Measurements from ENCODE around the gene TRIM66. TPM values are rescaled to one million over a fixed set of nuclear protein-coding genes. Genes with fewer than 3 reads are reported as not detected.

The TRIM66 gene
- total and polyA plus RNA-seq, 4 donors = 1.6 to 14.3 (median 2.5) TPM

DNA sequence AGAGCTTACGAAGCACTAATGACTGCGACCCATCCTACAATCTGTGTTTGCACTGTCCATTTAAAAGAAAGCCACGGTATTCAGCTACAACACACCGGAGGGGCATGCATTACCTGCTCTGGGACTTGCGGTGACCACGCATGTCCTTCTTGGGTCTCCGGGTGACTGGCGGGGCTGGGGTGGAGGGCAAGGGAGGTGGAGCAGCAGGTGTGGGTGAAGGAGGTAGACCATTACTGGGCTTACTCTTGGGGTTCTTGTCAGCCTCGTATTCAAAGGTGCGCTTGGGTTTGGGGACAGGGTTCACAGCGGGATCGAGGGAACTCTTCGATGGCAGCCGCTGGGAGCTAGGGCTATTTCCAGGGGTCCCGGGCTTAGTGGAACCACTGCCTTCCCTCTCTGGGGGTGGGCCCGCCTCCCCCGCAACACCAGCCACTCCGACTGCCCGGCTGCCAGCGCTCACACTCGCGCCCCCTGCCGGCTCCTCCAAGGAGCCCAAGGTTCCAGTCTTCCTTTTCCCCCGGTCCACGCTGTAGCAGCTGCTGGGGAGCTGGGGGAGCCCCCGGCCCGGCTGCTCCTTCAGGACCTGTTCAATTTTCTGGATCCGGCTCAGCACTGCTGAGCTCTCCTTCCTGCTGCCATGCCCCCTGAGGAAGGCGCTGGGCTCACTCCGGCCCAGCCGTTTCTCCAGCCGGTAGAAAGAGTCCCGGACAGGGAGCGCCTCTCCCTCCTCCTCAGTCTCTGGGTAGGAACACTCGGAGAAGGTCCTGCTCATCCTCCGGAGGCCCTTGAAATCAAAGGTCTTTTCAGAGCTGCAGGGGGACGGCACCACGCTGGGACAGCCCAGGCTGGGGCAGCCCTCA lies 47.6 kb upstream of the TRIM66 start:
- no peak for TF ChIP-seq HNF4G (IDR thresholded peaks at IDR 0.05)
- TF ChIP-seq, protein P1, sequence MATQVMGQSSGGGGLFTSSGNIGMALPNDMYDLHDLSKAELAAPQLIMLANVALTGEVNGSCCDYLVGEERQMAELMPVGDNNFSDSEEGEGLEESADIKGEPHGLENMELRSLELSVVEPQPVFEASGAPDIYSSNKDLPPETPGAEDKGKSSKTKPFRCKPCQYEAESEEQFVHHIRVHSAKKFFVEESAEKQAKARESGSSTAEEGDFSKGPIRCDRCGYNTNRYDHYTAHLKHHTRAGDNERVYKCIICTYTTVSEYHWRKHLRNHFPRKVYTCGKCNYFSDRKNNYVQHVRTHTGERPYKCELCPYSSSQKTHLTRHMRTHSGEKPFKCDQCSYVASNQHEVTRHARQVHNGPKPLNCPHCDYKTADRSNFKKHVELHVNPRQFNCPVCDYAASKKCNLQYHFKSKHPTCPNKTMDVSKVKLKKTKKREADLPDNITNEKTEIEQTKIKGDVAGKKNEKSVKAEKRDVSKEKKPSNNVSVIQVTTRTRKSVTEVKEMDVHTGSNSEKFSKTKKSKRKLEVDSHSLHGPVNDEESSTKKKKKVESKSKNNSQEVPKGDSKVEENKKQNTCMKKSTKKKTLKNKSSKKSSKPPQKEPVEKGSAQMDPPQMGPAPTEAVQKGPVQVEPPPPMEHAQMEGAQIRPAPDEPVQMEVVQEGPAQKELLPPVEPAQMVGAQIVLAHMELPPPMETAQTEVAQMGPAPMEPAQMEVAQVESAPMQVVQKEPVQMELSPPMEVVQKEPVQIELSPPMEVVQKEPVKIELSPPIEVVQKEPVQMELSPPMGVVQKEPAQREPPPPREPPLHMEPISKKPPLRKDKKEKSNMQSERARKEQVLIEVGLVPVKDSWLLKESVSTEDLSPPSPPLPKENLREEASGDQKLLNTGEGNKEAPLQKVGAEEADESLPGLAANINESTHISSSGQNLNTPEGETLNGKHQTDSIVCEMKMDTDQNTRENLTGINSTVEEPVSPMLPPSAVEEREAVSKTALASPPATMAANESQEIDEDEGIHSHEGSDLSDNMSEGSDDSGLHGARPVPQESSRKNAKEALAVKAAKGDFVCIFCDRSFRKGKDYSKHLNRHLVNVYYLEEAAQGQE (IDR thresholded peaks at IDR 0.05) = no peak
- TF ChIP-seq GABPA (IDR thresholded peaks at IDR 0.05 in 1 of 2, conservative IDR thresholded peaks at IDR 0.05 in 1 of 2) = no peak
- no peak for TF ChIP-seq YY1 (IDR thresholded peaks at IDR 0.05)
- TF ChIP-seq, protein P2, sequence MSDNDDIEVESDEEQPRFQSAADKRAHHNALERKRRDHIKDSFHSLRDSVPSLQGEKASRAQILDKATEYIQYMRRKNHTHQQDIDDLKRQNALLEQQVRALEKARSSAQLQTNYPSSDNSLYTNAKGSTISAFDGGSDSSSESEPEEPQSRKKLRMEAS (IDR thresholded peaks at IDR 0.05) = no peak
- TF ChIP-seq, protein P3, sequence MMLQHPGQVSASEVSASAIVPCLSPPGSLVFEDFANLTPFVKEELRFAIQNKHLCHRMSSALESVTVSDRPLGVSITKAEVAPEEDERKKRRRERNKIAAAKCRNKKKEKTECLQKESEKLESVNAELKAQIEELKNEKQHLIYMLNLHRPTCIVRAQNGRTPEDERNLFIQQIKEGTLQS (IDR thresholded peaks at IDR 0.05) = no peak
- TF ChIP-seq NR2F2 (IDR thresholded peaks at IDR 0.05) = no peak
- no peak for TF ChIP-seq JUND (IDR thresholded peaks at IDR 0.05)
- no peak for TF ChIP-seq EGR1 (IDR thresholded peaks at IDR 0.05; ENCODE audit: low read depth in 2 of 2)
- Histone ChIP-seq H3K36me3 (ENCODE audit: control insufficient read depth in 4 of 4, insufficient read depth in 3 of 4, low read depth in 1 of 4, low read length in 3 of 4) (peaks cover 0 to 6% (median 4%) of the 10 kb centered on the region in 4 donors), H3K4me3 (ENCODE audit: low read depth in 1 of 3, low read length in 3 of 3) (no peak overlapping the region), H3K27ac (ENCODE audit: low read depth in 1 of 2, low read length in 2 of 2) (no peak overlapping the region), H3K4me1 (ENCODE audit: control insufficient read depth in 4 of 4, insufficient read depth in 4 of 4, low read length in 3 of 4) (peaks cover 11 to 34% (median 28%) of the 10 kb centered on the region in 4 donors), H3K27me3 (ENCODE audit: control insufficient read depth in 4 of 4, insufficient read depth in 4 of 4, low read length in 3 of 4) (no peaks in the 10 kb centered on the region), H3K9ac (ENCODE audit: low read depth in 1 of 2, low read length in 2 of 2) (no peak overlapping the region), H3K9me3 (ENCODE audit: control insufficient read depth in 4 of 4, low read length in 3 of 4) (no peaks in the 10 kb centered on the region)
- 95% methylated on average over 38 of the region's 38 CpGs for WGBS
- DNase-seq (ENCODE audit: low spot score) = no peak

DNA sequence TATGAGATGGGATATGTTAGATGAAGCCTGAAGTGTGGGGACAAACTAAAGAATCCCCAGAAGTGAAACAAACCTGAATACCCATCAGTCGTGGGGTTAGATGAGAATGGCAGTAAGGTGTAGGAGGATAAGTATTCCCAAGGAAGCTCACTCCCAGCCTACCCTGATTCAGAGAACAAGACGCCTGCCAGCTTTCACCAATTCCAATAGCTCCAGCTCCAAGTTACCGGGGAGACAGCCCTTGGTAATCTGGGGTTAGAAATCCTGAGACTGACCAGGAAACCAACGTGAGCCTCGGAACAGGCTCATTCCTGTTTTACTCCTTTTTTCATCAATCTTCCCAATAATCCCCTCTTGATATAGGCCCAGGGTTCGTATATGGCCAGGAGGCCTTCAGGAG lies 46.6 kb upstream of the TRIM66 start:
- Histone ChIP-seq H3K36me3 (ENCODE audit: control insufficient read depth in 4 of 4, insufficient read depth in 3 of 4, low read depth in 1 of 4, low read length in 3 of 4) (peaks cover 0 to 9% (median 8%) of the 10 kb centered on the region in 4 donors), H3K4me1 (ENCODE audit: control insufficient read depth in 4 of 4, insufficient read depth in 4 of 4, low read length in 3 of 4) (peaks cover 11 to 34% (median 26%) of the 10 kb centered on the region in 4 donors), H3K4me3 (ENCODE audit: low read depth in 1 of 3, low read length in 3 of 3) (no peak overlapping the region), H3K9ac (ENCODE audit: low read depth in 1 of 2, low read length in 2 of 2) (no peak overlapping the region), H3K27me3 (ENCODE audit: control insufficient read depth in 4 of 4, insufficient read depth in 4 of 4, low read length in 3 of 4) (no peaks in the 10 kb centered on the region), H3K27ac (ENCODE audit: low read depth in 1 of 2, low read length in 2 of 2) (no peak overlapping the region), H3K9me3 (ENCODE audit: control insufficient read depth in 4 of 4, low read length in 3 of 4) (no peaks in the 10 kb centered on the region)
- 95% methylated on average over 6 of the region's 6 CpGs for WGBS
- no peak for DNase-seq (ENCODE audit: low spot score)
- TF ChIP-seq RAD21 (IDR thresholded peaks at IDR 0.05) = no peak
- TF ChIP-seq HNF4A (conservative IDR thresholded peaks at IDR 0.05) = no peak
- TF ChIP-seq TAF1 (conservative IDR thresholded peaks at IDR 0.05) = no peak
- TF ChIP-seq FOXA1 (IDR thresholded peaks at IDR 0.05) = no peak

DNA sequence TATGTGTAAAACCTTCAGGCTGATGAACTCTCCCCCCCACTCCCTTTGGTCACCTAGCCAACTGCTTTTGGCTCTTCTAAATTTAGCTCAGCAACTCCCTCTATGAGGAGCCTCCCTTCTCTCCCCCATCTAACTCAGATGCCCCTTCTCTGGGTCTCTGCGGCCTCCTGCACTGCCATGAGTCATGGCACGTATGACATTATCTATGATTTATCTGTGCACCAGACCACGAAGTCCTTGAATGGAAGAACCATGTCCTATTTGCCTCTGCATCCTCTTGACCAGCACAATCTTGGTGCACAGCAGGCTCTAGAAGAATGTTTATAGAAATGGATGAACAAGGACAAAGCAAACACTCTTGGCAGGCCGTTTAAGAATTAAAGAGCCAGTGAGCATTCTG lies 46.1 kb upstream of the TRIM66 start:
- Histone ChIP-seq H3K4me3 (ENCODE audit: low read depth in 1 of 3, low read length in 3 of 3) (no peak overlapping the region), H3K27ac (ENCODE audit: low read depth in 1 of 2, low read length in 2 of 2) (no peak overlapping the region), H3K27me3 (ENCODE audit: control insufficient read depth in 4 of 4, insufficient read depth in 4 of 4, low read length in 3 of 4) (no peaks in the 10 kb centered on the region), H3K4me1 (ENCODE audit: control insufficient read depth in 4 of 4, insufficient read depth in 4 of 4, low read length in 3 of 4) (peaks cover 11 to 31% (median 22%) of the 10 kb centered on the region in 4 donors), H3K9ac (ENCODE audit: low read depth in 1 of 2, low read length in 2 of 2) (no peak overlapping the region), H3K9me3 (ENCODE audit: control insufficient read depth in 4 of 4, low read length in 3 of 4) (no peaks in the 10 kb centered on the region), H3K36me3 (ENCODE audit: control insufficient read depth in 4 of 4, insufficient read depth in 3 of 4, low read depth in 1 of 4, low read length in 3 of 4) (peaks cover 0 to 9% (median 8%) of the 10 kb centered on the region in 4 donors)
- whole genome bisulfite sequencing = 78% methylated on average over 4 of the region's 4 CpGs
- no peak for DNase-seq (ENCODE audit: low spot score)
- TF ChIP-seq YY1 (IDR thresholded peaks at IDR 0.05) (no peak), NR2F2 (IDR thresholded peaks at IDR 0.05) (no peak), RXRA (IDR thresholded peaks at IDR 0.05) (no peak), HNF4G (IDR thresholded peaks at IDR 0.05) (no peak), HNF4A (conservative IDR thresholded peaks at IDR 0.05) (no peak), EGR1 (IDR thresholded peaks at IDR 0.05; ENCODE audit: low read depth in 2 of 2) (no peak), FOXA1 (IDR thresholded peaks at IDR 0.05) (no peak), TAF1 (conservative IDR thresholded peaks at IDR 0.05) (no peak)
- TF ChIP-seq, protein P1 (IDR thresholded peaks at IDR 0.05) = no peak
- TF ChIP-seq, protein P3 (IDR thresholded peaks at IDR 0.05) = no peak
- TF ChIP-seq, protein P2 (IDR thresholded peaks at IDR 0.05) = no peak
- TF ChIP-seq, protein P4, sequence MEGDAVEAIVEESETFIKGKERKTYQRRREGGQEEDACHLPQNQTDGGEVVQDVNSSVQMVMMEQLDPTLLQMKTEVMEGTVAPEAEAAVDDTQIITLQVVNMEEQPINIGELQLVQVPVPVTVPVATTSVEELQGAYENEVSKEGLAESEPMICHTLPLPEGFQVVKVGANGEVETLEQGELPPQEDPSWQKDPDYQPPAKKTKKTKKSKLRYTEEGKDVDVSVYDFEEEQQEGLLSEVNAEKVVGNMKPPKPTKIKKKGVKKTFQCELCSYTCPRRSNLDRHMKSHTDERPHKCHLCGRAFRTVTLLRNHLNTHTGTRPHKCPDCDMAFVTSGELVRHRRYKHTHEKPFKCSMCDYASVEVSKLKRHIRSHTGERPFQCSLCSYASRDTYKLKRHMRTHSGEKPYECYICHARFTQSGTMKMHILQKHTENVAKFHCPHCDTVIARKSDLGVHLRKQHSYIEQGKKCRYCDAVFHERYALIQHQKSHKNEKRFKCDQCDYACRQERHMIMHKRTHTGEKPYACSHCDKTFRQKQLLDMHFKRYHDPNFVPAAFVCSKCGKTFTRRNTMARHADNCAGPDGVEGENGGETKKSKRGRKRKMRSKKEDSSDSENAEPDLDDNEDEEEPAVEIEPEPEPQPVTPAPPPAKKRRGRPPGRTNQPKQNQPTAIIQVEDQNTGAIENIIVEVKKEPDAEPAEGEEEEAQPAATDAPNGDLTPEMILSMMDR (IDR thresholded peaks at IDR 0.05; ENCODE audit: low read depth, low read length, missing input control) = no peak

All from liver (tissue), 9 donors.